Measurements from ENCODE around the gene RMDN2.

- TF ChIP-seq POLR2A (IDR thresholded peaks at IDR 0.05; ENCODE audit: extremely low read depth, insufficient read length) (no peak), CTCF (IDR thresholded peaks at IDR 0.05; ENCODE audit: low read depth, low read length) (no peak), MYC (IDR thresholded peaks at IDR 0.05; ENCODE audit: low read depth, low read length) (no peak)
- TF ChIP-seq, protein P1, sequence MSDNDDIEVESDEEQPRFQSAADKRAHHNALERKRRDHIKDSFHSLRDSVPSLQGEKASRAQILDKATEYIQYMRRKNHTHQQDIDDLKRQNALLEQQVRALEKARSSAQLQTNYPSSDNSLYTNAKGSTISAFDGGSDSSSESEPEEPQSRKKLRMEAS (IDR thresholded peaks at IDR 0.05; ENCODE audit: low read depth, low read length) = no peak
These were observed 108.6 kb downstream of the RMDN2 start for GRCh38 chr2:38033646-38034045.

Measured in NB4 (cell line).